ENCODE results near the gene OR52E4.

The OR52E4 gene

GRCh38 chr11:5899534-5899933, 19.1 kb downstream of the OR52E4 start:
- no peak for TF ChIP-seq CTCF (IDR thresholded peaks at IDR 0.05)

- TF ChIP-seq CTCF (IDR thresholded peaks at IDR 0.05): no peak
These were observed 30.1 kb downstream of the OR52E4 start for GRCh38 chr11:5910540-5910939.

GRCh38 chr11:5922749-5923426, 42.5 kb downstream of the OR52E4 start:
- no peak for TF ChIP-seq CTCF (IDR thresholded peaks at IDR 0.05)

GRCh38 chr11:5923427-5923776, 43.0 kb downstream of the OR52E4 start:
- no peak for TF ChIP-seq CTCF (IDR thresholded peaks at IDR 0.05)

- TF ChIP-seq CTCF (IDR thresholded peaks at IDR 0.05): no peak
These were observed 43.4 kb downstream of the OR52E4 start for GRCh38 chr11:5923794-5924193.

GRCh38 chr11:5928271-5928670, 47.8 kb downstream of the OR52E4 start:
- TF ChIP-seq CTCF (IDR thresholded peaks at IDR 0.05): no peak

GRCh38 chr11:5928811-5929210, 48.4 kb downstream of the OR52E4 start:
- no peak for TF ChIP-seq CTCF (IDR thresholded peaks at IDR 0.05)
